ENCODE measurements around the gene APLP2. TPM values are rescaled to one million over a fixed set of nuclear protein-coding genes. Genes with fewer than 3 reads are reported as not detected.

Gene APLP2
- total RNA-seq, 1 donor from 2014 or later, result 374 TPM

DNA sequence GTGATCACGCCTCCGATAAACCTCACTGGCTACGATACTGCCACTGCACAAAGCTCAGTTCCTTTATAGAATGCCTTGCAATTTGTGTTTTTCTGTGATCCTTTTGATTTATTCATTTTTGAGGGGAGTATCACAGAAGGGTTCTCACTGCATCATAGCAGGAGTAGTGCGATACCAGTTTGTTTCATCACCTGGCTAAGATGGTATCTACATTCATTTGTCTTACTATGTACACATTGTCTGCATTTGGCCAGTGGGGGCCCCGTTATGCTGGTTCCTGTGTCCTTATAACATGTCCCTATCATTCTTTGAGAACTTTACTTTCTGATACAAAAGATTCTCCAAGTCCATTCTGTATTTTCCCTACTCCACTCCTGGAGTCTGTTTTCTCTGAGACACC, 44.6 kb downstream of the APLP2 start:
- TF ChIP-seq, protein P1, sequence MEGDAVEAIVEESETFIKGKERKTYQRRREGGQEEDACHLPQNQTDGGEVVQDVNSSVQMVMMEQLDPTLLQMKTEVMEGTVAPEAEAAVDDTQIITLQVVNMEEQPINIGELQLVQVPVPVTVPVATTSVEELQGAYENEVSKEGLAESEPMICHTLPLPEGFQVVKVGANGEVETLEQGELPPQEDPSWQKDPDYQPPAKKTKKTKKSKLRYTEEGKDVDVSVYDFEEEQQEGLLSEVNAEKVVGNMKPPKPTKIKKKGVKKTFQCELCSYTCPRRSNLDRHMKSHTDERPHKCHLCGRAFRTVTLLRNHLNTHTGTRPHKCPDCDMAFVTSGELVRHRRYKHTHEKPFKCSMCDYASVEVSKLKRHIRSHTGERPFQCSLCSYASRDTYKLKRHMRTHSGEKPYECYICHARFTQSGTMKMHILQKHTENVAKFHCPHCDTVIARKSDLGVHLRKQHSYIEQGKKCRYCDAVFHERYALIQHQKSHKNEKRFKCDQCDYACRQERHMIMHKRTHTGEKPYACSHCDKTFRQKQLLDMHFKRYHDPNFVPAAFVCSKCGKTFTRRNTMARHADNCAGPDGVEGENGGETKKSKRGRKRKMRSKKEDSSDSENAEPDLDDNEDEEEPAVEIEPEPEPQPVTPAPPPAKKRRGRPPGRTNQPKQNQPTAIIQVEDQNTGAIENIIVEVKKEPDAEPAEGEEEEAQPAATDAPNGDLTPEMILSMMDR (IDR thresholded peaks at IDR 0.05; ENCODE audit: unreplicated experiment), result no peak
- Mint-ChIP-seq H3K36me3 (ENCODE audit: insufficient read depth) (peaks cover 12% of the 10 kb centered on the region), H3K4me3 (ENCODE audit: low read depth) (no peak overlapping the region), H3K27ac (peak overlapping the region; percentile 9), H3K4me1 (ENCODE audit: low read depth) (peaks cover 44% of the 10 kb centered on the region), H3K27me3 (no peaks in the 10 kb centered on the region), H3K9me3 (ENCODE audit: low read depth) (no peaks in the 10 kb centered on the region)
- DNase-seq (ENCODE audit: low spot score, unreplicated experiment), result no peak

- Mint-ChIP-seq H3K9me3 (ENCODE audit: low read depth) (no peaks in the 10 kb centered on the region), H3K27me3 (no peaks in the 10 kb centered on the region), H3K36me3 (ENCODE audit: insufficient read depth) (peaks cover 12% of the 10 kb centered on the region), H3K4me3 (ENCODE audit: low read depth) (no peak overlapping the region), H3K4me1 (ENCODE audit: low read depth) (peaks cover 48% of the 10 kb centered on the region), H3K27ac (peak overlapping the region; percentile 9)
- no peak for DNase-seq (ENCODE audit: low spot score, unreplicated experiment)
- TF ChIP-seq, protein P1 (IDR thresholded peaks at IDR 0.05; ENCODE audit: unreplicated experiment), result no peak
Measured at GRCh38 chr11:130114726-130115125, 45.0 kb downstream of the APLP2 start.

DNA sequence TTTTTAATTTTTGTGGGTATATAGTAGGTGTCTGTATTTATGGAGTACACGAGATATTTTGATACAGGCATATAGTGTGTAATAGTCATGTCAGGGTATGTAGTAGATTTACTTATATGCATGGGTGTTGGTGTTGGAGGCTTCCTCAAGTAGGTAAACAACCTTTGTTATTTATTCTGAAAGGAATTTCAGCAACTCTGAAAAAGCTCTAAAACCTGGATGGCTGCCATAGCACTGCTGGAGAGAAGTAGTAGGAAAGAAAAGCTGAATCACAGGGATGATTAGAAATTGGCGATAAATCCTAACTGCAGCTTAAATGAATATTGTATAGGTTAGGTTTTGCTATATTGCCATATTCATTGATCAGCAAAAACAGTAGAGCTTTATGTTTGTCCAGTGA, 45.5 kb downstream of the APLP2 start:
- H3K4me3 Mint-ChIP-seq (ENCODE audit: low read depth), result no peak overlapping the region
- H3K9me3 Mint-ChIP-seq (ENCODE audit: low read depth), result no peaks in the 10 kb centered on the region
- peak overlapping the region; percentile 48 for H3K27ac Mint-ChIP-seq
- H3K4me1 Mint-ChIP-seq (ENCODE audit: low read depth), result peaks cover 51% of the 10 kb centered on the region
- TF ChIP-seq, protein P1 (IDR thresholded peaks at IDR 0.05; ENCODE audit: unreplicated experiment), result no peak
- peaks cover 10% of the 10 kb centered on the region for H3K36me3 Mint-ChIP-seq (ENCODE audit: insufficient read depth)
- no peak for DNase-seq (ENCODE audit: low spot score, unreplicated experiment)
- H3K27me3 Mint-ChIP-seq, result no peaks in the 10 kb centered on the region

DNA sequence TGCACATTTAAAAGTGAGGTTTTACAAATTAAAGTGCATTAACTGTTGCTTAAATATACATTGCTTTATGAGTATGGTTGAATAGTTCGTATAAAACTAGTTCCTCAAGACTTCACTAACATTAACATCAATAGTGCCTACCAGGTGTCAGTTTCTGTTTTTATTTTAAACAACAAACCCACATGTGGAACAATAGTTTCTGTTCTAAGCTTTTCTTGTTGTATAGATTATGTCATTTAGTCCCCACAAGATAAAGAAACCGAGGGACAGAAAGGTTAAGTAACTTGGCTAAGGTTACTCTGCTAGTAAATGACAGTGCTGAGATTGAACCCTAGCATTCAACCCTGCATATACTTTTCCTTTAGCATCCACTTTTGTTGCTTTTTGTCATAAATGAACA, 48.5 kb downstream of the APLP2 start:
- Mint-ChIP-seq H3K9me3 (ENCODE audit: low read depth) (no peaks in the 10 kb centered on the region), H3K4me1 (ENCODE audit: low read depth) (peaks cover 46% of the 10 kb centered on the region), H3K4me3 (ENCODE audit: low read depth) (no peak overlapping the region), H3K36me3 (ENCODE audit: insufficient read depth) (peaks cover 19% of the 10 kb centered on the region), H3K27ac (no peak overlapping the region), H3K27me3 (no peaks in the 10 kb centered on the region)
- TF ChIP-seq, protein P1 (IDR thresholded peaks at IDR 0.05; ENCODE audit: unreplicated experiment), result no peak
- no peak for DNase-seq (ENCODE audit: low spot score, unreplicated experiment)

DNA sequence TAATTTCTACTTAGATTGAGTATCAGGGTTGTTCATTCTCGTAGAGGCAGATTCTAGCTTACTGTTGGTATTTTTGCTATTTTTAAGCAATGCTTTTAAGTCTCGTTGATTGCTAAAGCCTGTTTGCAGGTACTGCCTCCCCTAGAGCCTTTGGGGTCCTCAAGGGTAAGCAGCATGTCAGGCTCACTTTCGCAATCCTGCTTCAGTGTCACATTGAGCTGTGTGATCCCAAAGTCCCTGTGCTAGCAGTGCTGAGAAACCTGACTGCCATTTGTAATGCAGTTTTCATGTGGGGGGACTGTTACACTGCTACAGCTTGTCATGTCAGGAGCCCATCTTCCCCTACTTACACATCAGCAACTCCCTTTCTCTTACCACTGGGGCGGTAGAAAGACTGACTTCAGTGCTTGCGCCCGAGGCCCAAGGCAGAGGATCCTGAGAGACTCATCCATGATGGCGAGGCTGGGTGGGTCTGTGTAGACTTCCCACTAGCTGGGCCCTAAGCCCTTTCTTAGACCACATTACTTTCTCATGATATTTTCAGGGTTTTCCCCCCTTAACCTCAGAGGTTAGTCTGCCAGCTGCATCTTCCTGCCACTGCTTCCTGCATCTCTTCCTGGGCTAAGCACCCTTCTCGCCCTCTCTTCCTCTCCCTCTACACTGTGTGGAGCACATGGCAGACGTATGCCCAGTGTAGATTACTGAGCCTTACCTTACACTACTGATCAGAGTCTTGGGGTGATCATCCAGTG, 49.1 kb downstream of the APLP2 start:
- no peaks in the 10 kb centered on the region for H3K27me3 Mint-ChIP-seq
- no peak overlapping the region for H3K4me3 Mint-ChIP-seq (ENCODE audit: low read depth)
- no peaks in the 10 kb centered on the region for H3K9me3 Mint-ChIP-seq (ENCODE audit: low read depth)
- TF ChIP-seq, protein P1 (IDR thresholded peaks at IDR 0.05; ENCODE audit: unreplicated experiment), result no peak
- DNase-seq (ENCODE audit: low spot score, unreplicated experiment), result no peak
- peaks cover 42% of the 10 kb centered on the region for H3K4me1 Mint-ChIP-seq (ENCODE audit: low read depth)
- H3K36me3 Mint-ChIP-seq (ENCODE audit: insufficient read depth), result peaks cover 20% of the 10 kb centered on the region
- H3K27ac Mint-ChIP-seq, result no peak overlapping the region
